Stimulated activated CD4-positive, alpha-beta T cell treated with anti-CD3 and anti-CD28 coated beads, Interleukin-2, amount 100 ng/mL, for 48 hours (primary cell): ENCODE measurements around the gene SACM1L.
"Not testable (repeated sequence)": the region's sequence is repeated elsewhere in the genome, so short reads cannot be mapped to it uniquely, and the experiment has no call there.

ENCODE experiments used
- DNase-seq, 2 donors: peaks; one replicate each; pipeline ENCODE4 v3.0.0-alpha.2; 2020

SACM1L gene

DNA sequence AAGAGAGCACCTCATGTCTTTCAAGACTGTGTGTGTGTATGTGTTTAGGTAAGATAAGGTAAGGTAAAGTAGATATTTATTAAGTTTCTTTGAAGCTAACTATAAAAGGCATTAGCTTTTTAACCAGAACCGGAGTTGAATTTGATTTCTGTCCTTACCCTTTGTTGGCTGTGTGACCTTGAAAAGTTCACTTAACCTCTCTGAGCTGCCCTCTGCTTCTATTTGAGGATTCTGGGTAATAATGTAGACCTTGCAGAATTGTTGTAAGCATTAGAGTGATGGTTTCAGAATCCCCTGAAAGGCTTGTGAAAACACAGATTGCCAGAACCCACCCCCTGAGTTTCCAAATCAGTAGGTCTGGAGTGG, 21.6 kb upstream of the SACM1L start:
- no peak for DNase-seq

DNA sequence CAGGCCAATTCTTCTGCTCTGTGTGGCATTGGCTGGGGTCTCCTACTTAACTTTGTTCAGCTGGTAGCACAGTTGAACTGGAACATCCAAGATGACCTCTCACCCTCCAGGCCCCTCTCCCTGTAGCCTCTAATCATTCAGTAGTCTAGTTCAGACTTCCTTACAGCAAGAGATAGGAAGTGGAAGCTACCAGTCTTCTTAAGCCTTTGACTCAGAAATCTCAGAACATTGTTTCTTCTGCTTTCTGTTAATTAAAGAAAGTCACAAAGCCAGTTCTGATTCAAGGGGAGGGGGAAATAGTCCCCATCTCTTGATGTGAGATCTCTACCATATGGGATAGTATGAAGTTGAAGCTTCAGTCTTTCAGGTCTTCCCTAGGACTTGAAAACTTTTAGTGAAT, 18.8 kb upstream of the SACM1L start:
- no peak for DNase-seq

DNA sequence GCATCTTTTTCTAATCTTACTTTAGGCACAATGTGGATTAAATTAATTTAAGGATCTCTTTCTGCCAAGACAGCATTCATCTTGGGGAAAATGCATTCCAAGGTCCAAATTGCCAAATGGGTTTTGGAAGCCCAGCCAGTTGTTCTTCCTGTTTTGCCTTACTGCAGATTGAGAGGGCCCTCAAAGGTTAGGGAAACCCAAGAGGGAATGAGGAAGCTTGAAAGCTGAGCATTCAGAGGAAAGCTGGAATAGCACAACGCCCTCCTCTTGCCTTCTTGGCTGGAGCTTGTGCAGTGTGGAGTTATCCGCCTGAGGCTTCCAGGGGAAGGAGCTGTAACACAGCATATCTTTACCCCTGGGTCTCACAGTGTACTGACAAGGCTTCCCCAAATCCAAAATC, 18.2 kb upstream of the SACM1L start:
- no peak for DNase-seq

DNA sequence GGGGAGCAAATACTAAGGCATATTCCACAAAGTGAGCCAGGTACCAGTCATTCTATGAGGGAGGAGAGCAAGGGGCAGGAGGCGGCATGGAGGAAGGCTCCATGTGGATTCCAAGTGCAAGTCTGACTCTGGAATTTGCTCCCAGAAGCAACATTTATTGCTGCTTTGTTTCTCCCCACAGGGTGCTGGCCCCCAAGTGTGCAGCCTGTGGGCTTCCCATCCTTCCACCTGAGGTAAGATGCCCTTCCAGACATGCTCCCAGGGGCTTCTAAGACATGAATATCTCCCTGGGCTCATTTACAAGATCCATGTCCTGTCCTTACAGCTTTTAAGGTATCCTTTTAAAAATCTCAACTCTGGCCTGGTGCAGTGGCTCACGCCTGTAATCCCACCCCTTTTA, 15.9 kb upstream of the SACM1L start:
- DNase-seq: no peak

DNA sequence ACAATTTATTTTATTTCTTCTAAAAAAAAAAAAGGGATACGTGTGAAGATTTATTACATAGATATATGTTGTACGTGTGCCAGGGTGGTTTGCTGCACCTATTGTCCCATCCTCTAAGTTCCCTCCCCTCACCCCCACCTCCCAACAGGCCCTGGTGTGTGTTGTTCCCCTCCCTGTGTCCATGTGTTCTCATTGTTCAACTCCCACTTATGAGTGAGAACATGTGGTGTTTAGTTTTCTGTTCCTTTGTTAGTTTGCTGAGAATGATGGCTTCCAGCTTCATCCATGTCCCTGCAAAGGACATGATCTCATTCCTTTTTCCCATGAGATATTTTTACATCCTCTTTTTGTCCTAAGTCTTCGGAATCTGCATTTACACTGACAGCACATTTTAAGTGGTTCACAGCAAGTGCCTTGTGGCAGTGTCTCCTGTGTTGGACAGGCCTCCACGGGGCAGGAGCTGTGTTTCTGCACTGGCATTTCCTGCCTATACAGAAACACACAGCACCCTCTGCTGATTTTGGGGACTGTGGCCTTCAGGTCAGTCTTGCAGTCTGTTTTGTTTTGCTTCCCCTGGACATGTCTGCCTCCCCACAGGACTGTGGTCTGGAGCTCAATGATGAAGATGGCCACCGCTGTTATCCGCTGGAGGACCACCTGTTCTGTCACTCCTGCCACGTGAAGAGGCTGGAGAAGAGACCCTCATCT, 12.7 kb upstream of the SACM1L start:
- DNase-seq: no peak

DNA sequence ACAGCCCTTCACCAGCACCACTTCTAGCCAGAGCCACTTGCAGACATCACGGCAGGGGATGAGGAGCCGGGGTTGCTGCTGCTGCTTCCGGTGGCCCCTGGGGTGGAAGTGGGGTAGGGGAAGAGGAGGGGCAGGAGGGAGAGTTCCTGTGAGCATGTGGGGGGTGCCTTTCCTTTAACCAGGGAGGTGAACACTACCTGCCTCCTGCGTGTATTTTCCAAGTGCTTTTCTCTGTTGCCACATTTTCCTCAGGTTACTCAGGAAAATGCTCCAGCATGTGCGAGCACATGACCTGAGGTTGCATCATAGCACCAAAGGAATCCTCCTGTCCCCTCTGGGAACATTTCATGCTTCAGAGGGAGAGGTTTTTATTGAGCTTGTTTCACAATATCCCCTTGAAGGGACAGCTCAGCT, 12.2 kb upstream of the SACM1L start:
- DNase-seq: no peak

DNA sequence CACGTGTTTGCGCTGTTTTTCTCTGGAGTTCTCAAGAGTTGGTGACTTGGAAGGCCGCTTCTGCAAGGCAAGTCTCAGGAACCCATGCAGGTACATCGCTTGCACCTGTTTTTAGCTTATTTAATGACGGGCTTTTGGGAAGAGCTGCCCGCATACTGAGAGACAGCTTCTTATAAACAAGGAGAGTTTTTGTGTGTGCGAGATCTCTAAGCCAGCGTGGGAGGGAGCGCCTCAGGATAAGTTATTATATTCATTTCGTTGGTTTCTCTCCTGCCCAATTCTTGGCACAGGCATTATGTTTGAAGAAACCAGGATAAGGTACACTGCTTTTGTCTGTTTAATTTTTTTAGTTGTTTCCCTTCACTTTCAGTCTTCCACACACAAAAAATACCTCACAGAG, 11.4 kb upstream of the SACM1L start:
- DNase-seq: no peak

DNA sequence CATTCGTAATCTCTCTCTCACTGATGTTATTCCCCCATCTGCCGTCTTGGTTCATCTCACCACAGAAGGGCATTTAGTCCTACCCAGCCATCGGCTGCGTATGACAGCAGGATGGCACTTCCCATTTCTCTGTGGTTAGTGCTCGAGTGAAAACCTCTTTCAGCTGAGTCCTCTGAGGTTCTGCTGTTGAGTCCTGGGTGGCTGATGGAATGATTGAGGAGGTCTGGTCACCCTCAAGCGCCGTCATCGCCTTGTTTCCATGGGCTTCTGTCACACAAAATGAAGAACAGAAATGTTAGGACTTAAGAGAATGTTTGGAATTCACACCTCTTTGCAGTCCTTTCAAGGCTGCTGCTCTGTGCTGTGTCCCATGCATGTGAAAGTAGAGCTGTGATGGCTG, 9.4 kb upstream of the SACM1L start:
- DNase-seq: no peak

DNA sequence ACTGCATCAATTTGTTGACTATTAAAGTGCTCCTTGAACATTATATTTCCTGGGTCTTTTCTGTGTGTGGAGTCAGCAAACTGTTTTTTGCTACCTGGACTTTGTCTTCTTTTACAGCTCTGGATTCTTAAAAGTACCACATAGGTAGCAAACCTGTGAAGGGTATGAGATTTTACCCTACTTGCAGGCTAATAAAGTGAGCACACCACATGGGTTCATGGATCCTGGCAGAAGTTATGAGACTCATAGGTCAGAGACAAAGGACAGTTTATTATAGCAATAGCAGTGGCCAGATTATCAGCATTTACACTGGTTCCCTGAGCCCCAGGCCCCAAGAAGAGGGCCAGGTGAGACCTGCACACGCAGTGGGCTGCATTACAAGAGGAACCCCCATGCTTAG, 8.0 kb upstream of the SACM1L start:
- no peak for DNase-seq

DNA sequence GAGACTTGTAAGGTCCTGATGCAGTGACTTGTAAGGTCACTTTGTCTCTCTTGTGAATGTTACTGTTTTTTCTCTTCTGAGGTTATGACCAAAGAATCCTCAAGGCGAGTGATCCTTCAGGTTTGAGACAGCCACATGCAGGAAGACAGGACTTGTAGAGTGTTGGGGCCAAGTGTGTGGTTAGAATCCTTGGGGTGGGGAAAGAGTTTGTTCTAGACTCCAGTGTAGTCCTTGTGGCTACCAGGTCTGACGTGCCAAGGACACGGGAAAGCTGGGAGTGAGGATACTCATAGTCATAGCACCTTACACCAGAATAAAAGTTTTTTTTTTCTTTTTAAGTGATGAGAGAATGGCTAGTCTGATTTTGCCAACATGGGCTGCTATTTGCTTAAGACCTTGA, 7.3 kb upstream of the SACM1L start:
- no peak for DNase-seq

DNA sequence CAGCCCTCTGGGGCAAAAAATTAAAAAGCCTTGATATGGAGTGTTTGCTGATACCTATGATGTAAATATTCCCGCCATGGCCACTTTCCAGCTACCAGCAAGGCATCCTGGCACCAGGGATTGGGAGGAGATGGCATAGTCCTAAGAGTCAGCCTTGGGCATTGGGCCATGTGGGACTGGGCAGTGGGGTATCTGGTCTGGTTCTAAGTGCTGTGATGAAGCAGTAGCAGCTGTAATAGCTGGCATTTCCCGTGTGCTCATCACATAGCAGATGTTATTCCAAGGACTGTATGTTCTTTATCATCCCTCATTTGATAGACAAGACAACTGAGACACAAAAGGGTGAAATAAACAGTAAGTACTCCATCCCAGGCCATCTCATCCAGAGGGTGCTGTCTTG, 6.9 kb upstream of the SACM1L start:
- no peak for DNase-seq

DNA sequence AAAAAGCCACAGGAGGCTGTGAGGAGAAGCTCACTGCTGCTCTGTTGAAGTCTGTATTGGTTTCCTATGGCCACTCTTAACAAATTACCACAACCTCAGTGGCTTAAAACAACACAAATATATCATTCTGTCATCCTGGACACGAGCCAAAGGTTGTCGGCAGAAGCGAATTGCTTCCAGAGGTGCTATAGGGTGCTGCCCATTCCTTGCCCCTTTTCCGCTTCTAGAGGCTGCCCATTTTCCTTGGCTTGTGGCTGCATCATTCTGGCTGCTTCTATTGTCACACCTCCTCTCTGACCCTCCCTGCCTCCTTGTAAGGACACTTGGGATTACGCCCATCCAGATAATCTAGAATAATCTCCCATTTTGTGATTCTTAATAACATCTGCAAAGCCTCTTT, 6.4 kb upstream of the SACM1L start:
- DNase-seq: no peak

DNA sequence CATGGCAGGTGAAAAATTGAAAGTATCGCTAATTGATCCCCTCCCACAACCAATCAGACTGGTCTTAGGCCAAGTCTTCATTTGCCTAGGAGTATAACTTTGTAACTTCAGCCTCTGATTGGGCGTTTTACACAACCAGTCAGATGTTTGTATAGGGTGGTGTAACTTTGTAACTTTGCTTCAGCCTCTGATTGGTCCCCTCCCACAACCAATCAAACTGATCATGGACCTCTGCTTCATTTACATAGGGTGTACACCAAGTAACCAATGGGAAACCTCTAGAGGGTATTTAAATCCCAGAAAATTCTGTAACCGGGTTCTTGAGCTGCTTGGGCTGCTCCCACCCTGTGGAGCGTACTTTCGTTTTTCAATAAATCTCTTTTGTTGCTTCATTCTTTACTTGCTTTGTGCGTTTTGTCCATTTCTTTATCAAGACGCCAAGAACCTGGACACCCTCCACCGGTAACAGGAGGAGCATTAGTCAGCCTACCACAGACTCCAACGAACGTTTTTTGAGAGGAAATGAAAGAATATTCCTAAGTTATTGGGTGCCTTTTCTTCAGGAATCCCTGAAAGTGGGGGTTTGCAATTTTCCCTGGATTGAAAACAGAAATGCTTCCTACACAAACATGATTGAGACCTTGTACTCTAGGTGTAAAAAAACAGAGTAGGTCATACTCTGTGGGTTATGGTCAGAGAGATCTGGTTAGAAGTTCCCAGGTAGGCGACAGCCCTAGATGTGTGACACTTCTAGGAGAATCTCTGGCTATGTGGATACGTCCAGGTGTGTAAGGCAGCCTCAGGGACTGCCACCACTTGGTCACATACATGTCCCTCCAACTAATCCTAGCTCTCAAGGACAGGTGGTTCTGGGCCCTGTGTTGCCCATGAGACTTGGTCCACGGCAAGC, 5.5 kb upstream of the SACM1L start:
- no peak for DNase-seq

DNA sequence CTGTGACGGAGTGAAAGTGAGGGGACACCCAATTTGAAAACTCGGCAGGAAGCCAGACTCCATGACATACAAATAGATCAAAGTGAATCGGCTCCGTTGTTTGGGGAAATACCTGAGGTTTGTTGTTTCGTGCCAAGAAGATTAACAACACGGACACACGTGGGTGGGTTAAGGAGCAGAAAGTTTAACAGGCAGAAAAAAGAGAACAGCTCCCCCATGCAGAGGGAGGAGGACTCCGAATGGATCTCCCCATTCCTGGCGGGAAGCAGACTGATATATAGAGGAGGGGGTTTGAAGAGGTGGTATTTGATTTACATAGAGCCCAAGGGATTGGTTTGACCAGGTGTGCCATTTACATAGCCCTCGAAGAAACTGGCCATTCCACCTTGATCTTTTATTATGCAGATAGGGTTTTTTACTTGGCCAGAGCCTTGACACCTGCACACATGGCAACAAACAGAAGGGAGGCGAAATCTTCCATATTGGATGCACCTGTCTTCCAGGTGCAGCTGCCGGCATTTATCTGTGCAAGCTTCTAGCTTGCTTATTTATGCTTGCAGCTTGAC, 4.8 kb upstream of the SACM1L start:
- no peak for DNase-seq

DNA sequence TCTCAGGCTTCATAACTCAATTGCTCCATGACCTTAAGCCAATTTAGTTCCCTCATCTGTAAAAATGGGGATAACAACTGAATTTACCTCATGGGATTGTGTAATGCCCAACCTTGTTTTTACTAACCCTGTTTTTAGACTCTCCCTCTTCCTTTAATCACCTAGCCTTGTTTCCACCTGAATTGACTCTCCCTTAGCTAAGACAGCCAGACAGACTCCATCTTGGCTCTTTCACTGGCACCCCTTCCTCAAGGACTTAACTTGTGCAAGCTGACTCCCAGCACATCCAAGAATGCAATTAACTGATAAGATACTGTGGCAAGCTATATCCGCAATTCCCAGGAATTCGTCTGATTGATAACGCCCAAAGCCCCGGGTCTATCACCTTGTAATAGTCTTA, 3.5 kb upstream of the SACM1L start:
- not testable (repeated sequence) for DNase-seq

DNA sequence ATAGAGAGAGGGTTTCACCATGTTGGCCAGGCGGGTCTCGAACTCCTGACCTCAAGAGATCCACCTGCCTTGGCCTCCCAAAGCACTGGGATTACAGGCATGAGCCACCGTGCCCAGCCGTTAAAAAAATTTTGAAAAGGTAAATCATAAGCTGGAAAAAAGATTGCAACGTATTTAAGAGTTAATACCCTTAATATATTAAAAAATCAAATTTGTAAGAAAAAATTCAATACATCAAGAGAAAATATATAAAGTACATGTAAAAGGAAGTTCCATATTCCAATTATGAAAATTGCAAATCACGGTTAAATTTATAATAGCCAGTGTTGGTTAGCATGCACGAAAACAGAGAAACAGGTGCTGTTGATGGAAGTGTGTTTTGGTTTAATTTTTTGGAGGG, 2.3 kb upstream of the SACM1L start:
- no peak for DNase-seq

DNA sequence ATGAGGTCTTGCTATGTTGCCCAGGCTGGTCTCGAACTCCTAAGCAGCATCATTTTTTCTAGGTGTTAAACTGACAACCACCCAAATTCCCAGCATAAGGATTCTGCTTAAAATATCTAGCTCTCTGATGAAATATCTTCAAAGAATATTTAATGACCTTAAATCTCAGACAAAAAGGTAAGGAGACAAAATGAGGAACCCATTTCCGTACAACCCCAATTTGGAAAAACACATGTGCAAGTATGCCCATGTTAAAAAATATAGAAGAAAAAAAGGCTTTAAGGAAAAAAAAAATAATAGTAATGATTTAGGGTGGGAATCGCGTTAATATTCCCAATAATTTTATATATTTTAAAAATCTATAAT, 1.4 kb upstream of the SACM1L start:
- DNase-seq: no peak

DNA sequence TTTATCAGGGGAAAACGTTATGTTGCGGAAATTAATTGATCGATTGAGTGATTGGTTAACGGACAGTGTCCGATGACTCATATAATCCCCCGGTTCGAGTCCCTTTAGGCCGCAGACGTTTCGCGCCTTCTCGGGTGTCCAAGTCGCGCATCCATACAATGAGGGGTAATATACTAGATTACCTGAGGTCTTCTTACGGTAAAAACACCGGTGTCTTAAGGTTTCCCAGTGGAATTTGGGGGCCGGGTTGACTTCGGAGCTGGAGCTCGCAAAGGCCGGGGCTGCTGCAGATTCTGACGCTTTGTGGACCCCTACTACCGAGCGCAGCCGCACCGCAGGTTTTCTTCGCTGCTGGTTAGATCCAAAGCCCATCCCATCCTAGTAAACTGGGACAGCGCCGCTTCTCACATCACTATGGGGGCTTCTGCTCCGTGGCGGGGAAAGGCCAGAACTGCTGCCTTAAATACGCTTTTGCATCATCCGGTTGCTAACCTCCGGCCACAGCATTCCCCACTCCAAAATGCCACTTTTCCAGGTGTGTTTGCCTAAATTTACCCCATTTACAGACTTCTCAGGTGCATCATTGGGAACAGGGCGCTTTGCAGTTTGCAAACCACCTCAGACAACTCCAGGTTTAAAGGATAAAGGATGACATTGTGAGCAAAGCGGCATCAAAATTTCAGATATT, 858 bp upstream of the SACM1L start:
- no peak for DNase-seq

DNA sequence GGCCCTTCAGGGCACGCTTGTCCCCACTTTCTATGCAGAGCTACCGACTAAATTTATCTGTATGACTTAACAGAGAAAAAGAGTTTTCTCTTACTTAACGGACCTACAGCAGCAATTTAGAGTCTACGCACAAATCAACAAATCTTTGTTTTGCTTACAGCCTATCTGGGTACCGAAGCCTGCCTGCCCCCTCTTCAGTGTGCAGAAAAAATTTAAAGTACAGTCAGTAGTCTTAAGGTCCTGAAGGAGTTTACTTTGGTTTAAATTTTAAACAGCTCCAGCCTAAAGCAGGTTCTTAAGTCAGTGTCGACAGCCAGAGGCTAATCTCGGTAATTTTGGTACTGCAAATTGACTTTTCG, 570 bp downstream of the SACM1L start:
- no peak for DNase-seq

DNA sequence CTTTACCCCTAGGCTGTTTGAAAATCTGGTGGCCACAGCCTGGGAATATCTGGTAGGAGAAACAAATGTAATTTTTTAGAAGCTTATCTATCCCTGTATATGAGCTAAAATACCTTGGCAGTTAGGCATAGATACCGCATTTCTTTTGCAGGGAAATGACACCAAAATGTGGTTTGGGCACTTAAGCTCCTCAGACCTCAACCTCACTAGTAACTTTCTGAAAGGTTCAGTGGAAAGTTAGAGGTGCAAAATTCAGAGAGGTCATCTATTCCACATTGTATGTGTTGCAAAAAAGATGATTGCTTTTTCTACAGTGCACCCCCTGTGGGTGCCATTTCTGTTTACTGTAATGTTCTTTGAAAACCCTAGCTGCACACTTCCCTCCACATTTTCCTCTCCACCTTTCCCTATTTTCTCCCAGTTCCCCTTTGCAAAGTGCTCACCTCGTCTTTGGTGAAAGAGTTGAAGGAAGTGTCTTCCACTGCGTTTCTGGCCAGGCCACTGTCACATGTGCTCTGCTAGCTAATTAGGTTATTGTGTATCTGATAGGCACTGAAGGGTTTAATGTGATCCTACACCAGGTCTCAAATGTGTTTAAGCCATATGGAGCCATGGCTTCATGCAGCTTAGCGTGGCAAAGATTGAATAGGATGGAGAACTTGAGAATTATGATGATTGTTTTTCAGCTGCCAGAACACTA, 1.3 kb downstream of the SACM1L start:
- DNase-seq: no peak

DNA sequence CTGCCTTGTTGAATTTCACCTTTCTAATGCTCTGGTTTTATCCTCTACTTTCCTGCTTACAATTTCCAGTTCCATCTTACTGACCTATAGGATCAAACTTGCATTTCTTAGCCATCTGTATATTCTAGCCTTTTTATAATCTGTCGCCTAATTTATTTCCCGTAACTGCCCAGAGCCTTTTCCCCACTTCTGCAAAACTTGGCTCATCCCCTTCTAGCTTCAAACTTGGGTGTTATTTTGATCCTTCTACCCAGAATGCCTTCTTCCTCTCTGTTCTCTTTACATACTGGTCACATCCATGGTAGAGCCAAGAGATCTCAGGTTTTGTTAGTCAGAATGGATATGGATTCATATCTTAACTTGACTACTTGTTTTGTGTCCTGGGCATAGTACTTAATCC, 2.6 kb downstream of the SACM1L start:
- no peak for DNase-seq

DNA sequence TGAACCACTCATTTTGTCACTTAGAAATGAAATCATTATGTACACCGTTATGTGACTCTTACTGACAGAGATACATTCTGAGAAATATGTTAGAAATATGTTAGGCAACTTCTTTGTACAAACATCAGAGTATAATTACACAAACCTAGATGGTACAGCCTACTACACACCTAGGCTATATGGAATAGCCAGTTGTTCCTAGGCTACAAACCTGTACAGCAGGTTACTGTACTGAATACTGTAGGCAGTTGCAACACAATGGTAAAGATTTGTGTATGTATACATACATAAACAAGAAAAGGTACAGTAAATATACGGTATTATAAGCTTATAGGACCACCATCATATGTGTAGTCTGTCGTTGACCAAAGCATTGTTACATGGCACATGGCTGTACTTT, 3.7 kb downstream of the SACM1L start:
- DNase-seq: no peak

DNA sequence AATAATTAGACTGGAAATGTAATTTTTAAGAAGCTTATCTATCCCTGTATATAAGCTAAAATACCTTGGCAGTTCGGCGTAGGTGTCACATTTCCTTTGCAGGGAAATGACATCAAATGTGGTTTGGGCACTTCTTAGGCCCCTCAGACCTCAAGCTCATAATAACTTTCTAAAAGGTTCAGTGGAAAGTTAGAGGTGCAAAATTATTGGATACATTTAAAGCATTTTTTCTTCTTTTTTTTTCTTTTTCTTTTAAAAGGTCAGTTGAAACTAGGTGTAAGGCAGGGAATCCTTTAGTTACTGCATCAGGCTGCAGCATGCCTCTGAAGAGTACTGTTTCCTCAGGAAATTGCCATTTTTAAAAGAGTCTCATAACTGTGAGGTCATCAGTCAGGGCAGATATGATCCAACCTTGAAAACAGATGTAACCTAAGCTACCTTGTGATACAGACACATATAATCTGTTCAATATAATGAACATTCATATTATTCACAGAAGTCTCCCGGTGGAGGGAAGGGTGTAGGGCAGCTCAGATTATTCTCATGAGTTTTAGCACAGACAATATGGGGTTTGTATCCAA, 4.8 kb downstream of the SACM1L start:
- DNase-seq: no peak
